HCT116 (cell line): ENCODE data around the gene OR11A1.

ENCODE experiments used
- EGR1 ChIP-seq: IDR thresholded peaks from 2 replicates; pipeline ENCODE4 v1.6.1; 2012; ENCODE audit warnings: low read depth
- EZH2 ChIP-seq: fragments of 200-600 bp; sonication (generic); IDR thresholded peaks from 2 replicates; pipeline ENCODE4 v1.6.1; 2017; ENCODE audit warnings: antibody characterized with exemption, mixed run types
- EZH2phosphoT487 ChIP-seq: fragments of 200-600 bp; IDR thresholded peaks from 2 replicates; pipeline ENCODE4 v1.6.1; 2018; ENCODE audit warnings: antibody characterized with exemption, borderline replicate concordance
- FOSL1 ChIP-seq: IDR thresholded peaks from 2 replicates; pipeline ENCODE4 v1.6.1; 2012; ENCODE audit warnings: low read depth
- POLR2A ChIP-seq: IDR thresholded peaks from 2 replicates; pipeline ENCODE4 v1.7.0; 2011; ENCODE audit warnings: borderline replicate concordance; ENCODE audit not compliant: insufficient read depth, insufficient read length; ENCODE audit errors: extremely low read depth
- POLR2AphosphoS5 ChIP-seq: IDR thresholded peaks from 2 replicates; pipeline ENCODE4 v1.6.1; 2011; ENCODE audit warnings: mild to moderate bottlenecking, low read depth, low read length, moderate library complexity
- SP1 ChIP-seq: IDR thresholded peaks from 2 replicates; pipeline ENCODE4 v1.6.1; 2012; ENCODE audit warnings: low read depth
- TCF7L2 ChIP-seq: IDR thresholded peaks from 2 replicates; pipeline ENCODE4 v1.7.0; 2011; ENCODE audit warnings: borderline replicate concordance, inconsistent platforms; ENCODE audit not compliant: insufficient read depth, insufficient read length; ENCODE audit errors: extremely low read depth
- YY1 ChIP-seq: IDR thresholded peaks from 2 replicates; pipeline ENCODE4 v1.6.1; 2011; ENCODE audit warnings: low read length, low read depth, moderate library complexity, mild to moderate bottlenecking; ENCODE audit not compliant: insufficient replicate concordance; ENCODE audit errors: extremely low read depth
- TF ChIP-seq, protein P1 (sequence below), 3 experiments: fragments of 200-600 bp in 1 of 3; sonication (generic) in 1 of 3; IDR thresholded peaks in 2 of 3; conservative IDR thresholded peaks in 1 of 3; 2 replicates each; pipeline ENCODE4 v1.5.1; 2012 to 2017; ENCODE audit warnings: low read depth in 2 of 3, low read length in 2 of 3, antibody characterized with exemption in 1 of 3, borderline replicate concordance in 1 of 3, control low read depth in 1 of 3, mild to moderate bottlenecking in 1 of 3, mixed read lengths in 1 of 3, mixed run types in 1 of 3, moderate library complexity in 1 of 3; ENCODE audit not compliant: insufficient read depth in 1 of 3
- TF ChIP-seq, protein P2 (sequence below): IDR thresholded peaks from 2 replicates; pipeline ENCODE4 v1.6.1; 2012
- TF ChIP-seq, protein P3 (sequence below): IDR thresholded peaks from 2 replicates; pipeline ENCODE4 v1.6.1; 2011; ENCODE audit warnings: mild to moderate bottlenecking, low read length, moderate library complexity; ENCODE audit not compliant: insufficient replicate concordance; ENCODE audit errors: extremely low read depth

DNA sequence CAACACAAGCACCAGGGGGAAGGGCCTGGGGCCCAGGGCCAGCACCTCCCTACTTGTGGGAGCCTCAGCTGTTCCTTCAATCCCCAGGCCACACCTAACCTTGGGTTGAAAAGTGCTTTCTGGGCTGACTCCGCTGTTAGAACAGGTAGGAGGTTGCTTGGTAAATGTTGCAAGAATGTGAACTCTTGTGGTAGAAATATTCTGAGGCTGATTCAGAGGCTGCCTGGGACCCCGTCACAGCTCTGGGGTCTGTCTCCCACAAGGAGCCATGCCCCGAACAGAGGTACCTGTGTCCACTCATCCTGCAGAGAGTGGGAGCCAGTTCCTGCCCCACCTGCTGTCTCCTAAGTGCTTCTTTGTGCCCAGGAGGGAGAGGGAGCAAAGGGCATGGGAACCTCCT is 45.3 kb upstream of the OR11A1 start:
- no peak for TF ChIP-seq EZH2
- TF ChIP-seq EGR1, result no peak
- TF ChIP-seq, protein P1, sequence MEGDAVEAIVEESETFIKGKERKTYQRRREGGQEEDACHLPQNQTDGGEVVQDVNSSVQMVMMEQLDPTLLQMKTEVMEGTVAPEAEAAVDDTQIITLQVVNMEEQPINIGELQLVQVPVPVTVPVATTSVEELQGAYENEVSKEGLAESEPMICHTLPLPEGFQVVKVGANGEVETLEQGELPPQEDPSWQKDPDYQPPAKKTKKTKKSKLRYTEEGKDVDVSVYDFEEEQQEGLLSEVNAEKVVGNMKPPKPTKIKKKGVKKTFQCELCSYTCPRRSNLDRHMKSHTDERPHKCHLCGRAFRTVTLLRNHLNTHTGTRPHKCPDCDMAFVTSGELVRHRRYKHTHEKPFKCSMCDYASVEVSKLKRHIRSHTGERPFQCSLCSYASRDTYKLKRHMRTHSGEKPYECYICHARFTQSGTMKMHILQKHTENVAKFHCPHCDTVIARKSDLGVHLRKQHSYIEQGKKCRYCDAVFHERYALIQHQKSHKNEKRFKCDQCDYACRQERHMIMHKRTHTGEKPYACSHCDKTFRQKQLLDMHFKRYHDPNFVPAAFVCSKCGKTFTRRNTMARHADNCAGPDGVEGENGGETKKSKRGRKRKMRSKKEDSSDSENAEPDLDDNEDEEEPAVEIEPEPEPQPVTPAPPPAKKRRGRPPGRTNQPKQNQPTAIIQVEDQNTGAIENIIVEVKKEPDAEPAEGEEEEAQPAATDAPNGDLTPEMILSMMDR (IDR thresholded peaks at IDR 0.05 in 2 of 3, conservative IDR thresholded peaks at IDR 0.05 in 1 of 3; ENCODE audit: borderline replicate concordance in 1 of 3, insufficient read depth in 1 of 3, low read depth in 2 of 3, low read length in 2 of 3), result no peak
- no peak for TF ChIP-seq EZH2phosphoT487
- TF ChIP-seq SP1, result no peak
- TF ChIP-seq POLR2A, result no peak
- TF ChIP-seq POLR2AphosphoS5, result no peak
- TF ChIP-seq, protein P2, sequence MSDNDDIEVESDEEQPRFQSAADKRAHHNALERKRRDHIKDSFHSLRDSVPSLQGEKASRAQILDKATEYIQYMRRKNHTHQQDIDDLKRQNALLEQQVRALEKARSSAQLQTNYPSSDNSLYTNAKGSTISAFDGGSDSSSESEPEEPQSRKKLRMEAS, result no peak
- TF ChIP-seq, protein P3, sequence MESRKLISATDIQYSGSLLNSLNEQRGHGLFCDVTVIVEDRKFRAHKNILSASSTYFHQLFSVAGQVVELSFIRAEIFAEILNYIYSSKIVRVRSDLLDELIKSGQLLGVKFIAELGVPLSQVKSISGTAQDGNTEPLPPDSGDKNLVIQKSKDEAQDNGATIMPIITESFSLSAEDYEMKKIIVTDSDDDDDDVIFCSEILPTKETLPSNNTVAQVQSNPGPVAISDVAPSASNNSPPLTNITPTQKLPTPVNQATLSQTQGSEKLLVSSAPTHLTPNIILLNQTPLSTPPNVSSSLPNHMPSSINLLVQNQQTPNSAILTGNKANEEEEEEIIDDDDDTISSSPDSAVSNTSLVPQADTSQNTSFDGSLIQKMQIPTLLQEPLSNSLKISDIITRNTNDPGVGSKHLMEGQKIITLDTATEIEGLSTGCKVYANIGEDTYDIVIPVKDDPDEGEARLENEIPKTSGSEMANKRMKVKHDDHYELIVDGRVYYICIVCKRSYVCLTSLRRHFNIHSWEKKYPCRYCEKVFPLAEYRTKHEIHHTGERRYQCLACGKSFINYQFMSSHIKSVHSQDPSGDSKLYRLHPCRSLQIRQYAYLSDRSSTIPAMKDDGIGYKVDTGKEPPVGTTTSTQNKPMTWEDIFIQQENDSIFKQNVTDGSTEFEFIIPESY, result no peak
- TF ChIP-seq TCF7L2, result no peak
- TF ChIP-seq YY1, result no peak
- TF ChIP-seq FOSL1, result no peak
